K562 (cell line): Measurements from ENCODE around the gene FAM227A. TPM values are rescaled to one million over a fixed set of nuclear protein-coding genes. Genes with fewer than 3 reads are reported as not detected.

ENCODE experiments used
- ATAC-seq: fragments of 200-7000 bp; cut with Tn5 transposase; 3 replicates; pipeline ENCODE4 v1.9.1; 2020; ENCODE audit warnings: moderate library complexity
- BruUV-seq: library from RNA; stranded (reverse); fragments of 400-500 nt; replicated peaks from 2 replicates; lab custom pipeline; 2021; lab: Mats Ljungman, UMichigan
- CTCF ChIA-PET: fragments of 300-600 bp; formaldehyde crosslinking; extraction: SDS; loops from one replicate; lab custom pipeline; 2021; ENCODE audit warnings: low intra/inter-chr PET ratio; lab: Yijun Ruan, JAX
- POLR2A ChIA-PET: fragments of 300-600, 350-650 bp; sonication (Branson Sonifier 250); formaldehyde crosslinking; extraction: SDS; loops from one replicate; lab custom pipeline; 2021; ENCODE audit warnings: antibody characterized with exemption, inconsistent platforms; lab: Yijun Ruan, JAX
- DNase-seq, 4 experiments: peaks; one replicate each; pipeline versions ENCODE4 v3.0.0 to v3.0.0-alpha.2; 2011 to 2018; ENCODE audit warnings: low spot score in 3 of 4, mixed read lengths in 3 of 4; ENCODE audit errors: extremely low read depth in 1 of 4
- FAIRE-seq: peaks from 2 replicates; lab custom pipeline; 2011; peaks lifted over from hg19 to GRCh38; lab: Jason Lieb, UNC
- H2AFZ ChIP-seq: 2 replicates; pipeline ENCODE4 v1.6.0; 2011; ENCODE audit warnings: low read depth, low read length, control low read depth, inconsistent platforms
- H3K27ac ChIP-seq: fragments of 200-600 bp; 3 replicates; pipeline ENCODE4 v1.8.0; 2011; ENCODE audit warnings: low read depth, mild to moderate bottlenecking, control low read depth, inconsistent platforms, low read length, moderate library complexity, mixed read lengths; ENCODE audit errors: extremely low read depth
- H3K27me3 ChIP-seq, 2 experiments: fragments of 300-600 bp in 1 of 2; 2 replicates in 1 of 2; 3 replicates in 1 of 2; pipeline versions ENCODE4 v1.6.0 to v1.8.0; 2011; ENCODE audit warnings: inconsistent platforms in 2 of 2, low read length in 2 of 2, mild to moderate bottlenecking in 1 of 2, mixed read lengths in 1 of 2, moderate library complexity in 1 of 2; ENCODE audit not compliant: control insufficient read depth in 2 of 2, insufficient read depth in 2 of 2
- H3K36me3 ChIP-seq: fragments of 300-600 bp; 3 replicates; pipeline ENCODE4 v1.8.0; 2011; ENCODE audit warnings: mild to moderate bottlenecking, low read length, inconsistent platforms; ENCODE audit not compliant: control insufficient read depth, insufficient read depth
- H3K4me1 ChIP-seq, 2 experiments: fragments of 200-600 bp in 1 of 2; replicated peaks in 1 of 2; 2 replicates in 1 of 2; 3 replicates in 1 of 2; pipeline versions ENCODE4 v1.5.1 to v1.8.0; 2011; ENCODE audit warnings: inconsistent platforms in 2 of 2, low read length in 2 of 2, mild to moderate bottlenecking in 1 of 2, mixed read lengths in 1 of 2, moderate library complexity in 1 of 2; ENCODE audit not compliant: control insufficient read depth in 2 of 2, insufficient read depth in 2 of 2
- H3K4me2 ChIP-seq: 2 replicates; pipeline ENCODE4 v1.6.1; 2011; ENCODE audit warnings: low read length, control low read depth, inconsistent platforms, mixed read lengths; ENCODE audit not compliant: insufficient read depth
- H3K4me3 ChIP-seq: fragments of 200-600 bp; sonication (generic), shearing (Covaris generic); 2 replicates; pipeline ENCODE4 v1.5.1; 2016; ENCODE audit warnings: control low read depth, inconsistent platforms
- H3K79me2 ChIP-seq: fragments of 200-600 bp; 3 replicates; pipeline ENCODE4 v1.8.0; 2011; ENCODE audit warnings: low read length, inconsistent platforms; ENCODE audit not compliant: control insufficient read depth, insufficient read depth
- H3K9ac ChIP-seq, 2 experiments: 2 replicates each; pipeline versions ENCODE4 v1.6.0 to v1.6.1; 2011; ENCODE audit warnings: low read depth in 2 of 2, low read length in 2 of 2, control low read depth in 1 of 2, inconsistent platforms in 1 of 2, mild to moderate bottlenecking in 1 of 2, mixed read lengths in 1 of 2; ENCODE audit not compliant: insufficient read depth in 1 of 2
- H3K9me1 ChIP-seq: one replicate; pipeline ENCODE4 v1.6.0; 2011; ENCODE audit warnings: inconsistent platforms, mild to moderate bottlenecking, low read length, moderate library complexity; ENCODE audit not compliant: control insufficient read depth, insufficient read depth
- H3K9me3 ChIP-seq: replicated peaks from 2 replicates; pipeline ENCODE4 v1.5.1; 2011; ENCODE audit warnings: low read depth, low read length, inconsistent platforms; ENCODE audit not compliant: control insufficient read depth, insufficient read depth
- H4K20me1 ChIP-seq: replicated peaks from 2 replicates; pipeline ENCODE4 v1.6.1; 2011; ENCODE audit warnings: low read length, inconsistent platforms, mixed read lengths; ENCODE audit not compliant: control insufficient read depth, insufficient read depth
- HDGF ChIP-seq: fragments of 450-650 bp; IDR thresholded peaks from 2 replicates; pipeline ENCODE4 v1.6.1; 2016
- MCM7 ChIP-seq, 2 experiments: fragments of 450-650 bp; IDR thresholded peaks; 2 replicates each; pipeline ENCODE4 v1.6.1; 2016 to 2018
- SIRT6 ChIP-seq: IDR thresholded peaks from one replicate; pipeline ENCODE4 v1.6.1; 2012; ENCODE audit warnings: low read depth, mild to moderate bottlenecking, control low read depth, inconsistent platforms, low read length, moderate library complexity
- SMARCB1 ChIP-seq: IDR thresholded peaks from 2 replicates; pipeline ENCODE4 v1.6.1; 2011; ENCODE audit warnings: improper control_type of control experiment, low read depth; ENCODE audit not compliant: insufficient read length
- STAG1 ChIP-seq: sonication (generic); formaldehyde crosslinking; IDR thresholded peaks from 2 replicates; pipeline ENCODE4 v1.5.0; 2020; ENCODE audit warnings: missing genetic modification reagents, borderline replicate concordance
- TCF7 ChIP-seq: sonication (generic); IDR thresholded peaks from 2 replicates; pipeline ENCODE4 v1.6.1; 2016; ENCODE audit warnings: antibody characterized with exemption, borderline replicate concordance
- YY1 ChIP-seq, 3 experiments: IDR thresholded peaks; 2 replicates each; pipeline ENCODE4 v1.6.1; 2011; ENCODE audit warnings: low read length in 2 of 3, mild to moderate bottlenecking in 2 of 3, moderate library complexity in 2 of 3, borderline replicate concordance in 1 of 3, control low read depth in 1 of 3, low read depth in 1 of 3; ENCODE audit not compliant: insufficient read depth in 3 of 3, insufficient replicate concordance in 2 of 3, control insufficient read depth in 1 of 3, insufficient read length in 1 of 3; ENCODE audit errors: extremely low read depth in 1 of 3
- ZBTB17 ChIP-seq: fragments of 450-650 bp; formaldehyde crosslinking; IDR thresholded peaks from 2 replicates; pipeline ENCODE4 v1.4.0; 2020; ENCODE audit warnings: mild to moderate bottlenecking
- ZNF121 ChIP-seq: sonication (generic); formaldehyde crosslinking; conservative IDR thresholded peaks from 2 replicates; pipeline ENCODE4 v1.8.0; 2022; ENCODE audit warnings: missing genetic modification reagents
- ZNF354B ChIP-seq: fragments of 250-450 bp; sonication (Bioruptor Pico); IDR thresholded peaks from 2 replicates; pipeline ENCODE4 v1.4.0; 2020
- WGBS: fragments of 100-300 bp; shearing (Covaris generic); methylation state at CpG from one replicate; pipeline ENCODE4 v1.1.6; 2016; ENCODE audit warnings: low coverage, mixed read lengths; ENCODE audit not compliant: insufficient coverage; ENCODE audit errors: missing lambda C conversion rate; 5-methylcytosine and 5-hydroxymethylcytosine counted together
- in situ Hi-C: fragments of 300-500 bp; cut with MboI; formaldehyde crosslinking; loops from 4 replicates; pipeline ENCODE4 v1.15.0; 2018; ENCODE audit warnings: inconsistent platforms, mixed read lengths
- intact Hi-C: fragments of 100-400 bp; cut with micrococcal nuclease; formaldehyde crosslinking; loops from 2 replicates; pipeline ENCODE4 v1.14.2; 2022
- polyA plus RNA-seq, 8 experiments: library from polyadenylated mRNA; depleted of rRNA in 4 of 8; stranded (reverse) in 5 of 8; unstranded in 3 of 8; fragments of >200 nt; fragmentation: Nextera tagmentation in 2 of 8; fragmentation: Illumina TruSeq in 1 of 8; extraction: Ambion mirVana in 2 of 8; extraction: Trizol in 1 of 8; gene quantifications; 2 replicates each; pipeline versions ENCODE4 v1.2.1 to v1.2.3, GENCODE V29; 2011 to 2014; ENCODE audit warnings: inconsistent platforms in 1 of 8, missing spikeins in 1 of 8
- total RNA-seq, 7 experiments: library from RNA; depleted of rRNA in 6 of 7; stranded (reverse); fragments of >200 nt in 6 of 7; fragmentation: Illumina TruSeq in 2 of 7; extraction: Trizol in 2 of 7; gene quantifications; 2 replicates each; pipeline versions ENCODE4 v1.2.1 to v1.2.3, GENCODE V29; 2011 to 2021; ENCODE audit warnings: low replicate concordance in 1 of 7
- TF ChIP-seq, protein P1 (sequence below): fragments of 450-650 bp; IDR thresholded peaks from 2 replicates; pipeline ENCODE4 v1.6.1; 2017; ENCODE audit warnings: antibody characterized with exemption, mild to moderate bottlenecking
- TF ChIP-seq, protein P2 (sequence below): fragments of 450-650 bp; conservative IDR thresholded peaks from 2 replicates; pipeline ENCODE4 v1.6.1; 2016; ENCODE audit warnings: missing genetic modification characterization, low read depth, mild to moderate bottlenecking, missing compliant biosample characterization, moderate library complexity

FAM227A gene
- total and polyA plus RNA-seq, 9 of the 15 experiments (the other 6 are each of a cell fraction or from before 2014, with no cell fraction given) = 0.10 to 2.2 (median 0.83) TPM

DNA sequence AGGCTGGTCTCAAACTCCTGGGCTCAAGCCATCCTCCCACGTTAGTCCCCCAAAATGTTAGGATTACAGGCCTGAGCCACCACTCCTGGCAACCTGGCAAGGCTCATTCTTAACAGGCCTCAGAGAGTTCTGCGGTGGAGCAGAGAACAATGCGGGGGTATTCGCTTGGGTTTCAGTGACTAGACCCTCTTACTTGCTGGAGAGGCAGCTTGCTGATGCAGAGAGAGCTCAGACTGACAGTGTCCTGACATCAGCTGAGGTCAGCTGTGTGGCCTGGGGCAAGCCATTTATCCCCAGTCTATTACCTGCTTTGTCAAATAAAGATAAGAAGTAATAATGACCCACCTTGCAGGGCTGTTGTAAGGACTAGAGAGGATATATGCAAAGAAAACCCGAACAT is 46.0 kb downstream of the FAM227A start:
- no peak overlapping the region for H3K4me2 ChIP-seq
- no peaks in the 10 kb centered on the region for H3K27me3 ChIP-seq
- in situ Hi-C loops = no loop called here
- peaks cover 0 to 3% of the 10 kb centered on the region in 2 experiments; a peak in 1 of 5 replicates for H3K4me1 ChIP-seq
- no peaks in the 10 kb centered on the region for H3K79me2 ChIP-seq
- no peak overlapping the region for H3K27ac ChIP-seq
- DNase-seq (no peak), ATAC-seq (no peak), FAIRE-seq (no peak)
- intact Hi-C loops = no loop called here
- no peak overlapping the region for H3K4me3 ChIP-seq
- ChIA-PET CTCF (no interaction called here), POLR2A (no interaction called here)
- no peak overlapping the region for H2AFZ ChIP-seq
- H4K20me1 ChIP-seq = no peaks in the 10 kb centered on the region
- H3K9me1 ChIP-seq = no peaks in the 10 kb centered on the region
- no TSS peak for BruUV-seq
- no peak for TF ChIP-seq ZBTB17 (CRISPR knock-in tag)
- no peak for TF ChIP-seq YY1 (IDR thresholded peaks at IDR 0.05; ENCODE audit: borderline replicate concordance in 1 of 3, control insufficient read depth in 1 of 3, extremely low read depth in 1 of 3, insufficient read depth in 3 of 3, insufficient read length in 1 of 3, insufficient replicate concordance in 2 of 3, low read depth in 1 of 3, low read length in 2 of 3)
- TF ChIP-seq, protein P1, sequence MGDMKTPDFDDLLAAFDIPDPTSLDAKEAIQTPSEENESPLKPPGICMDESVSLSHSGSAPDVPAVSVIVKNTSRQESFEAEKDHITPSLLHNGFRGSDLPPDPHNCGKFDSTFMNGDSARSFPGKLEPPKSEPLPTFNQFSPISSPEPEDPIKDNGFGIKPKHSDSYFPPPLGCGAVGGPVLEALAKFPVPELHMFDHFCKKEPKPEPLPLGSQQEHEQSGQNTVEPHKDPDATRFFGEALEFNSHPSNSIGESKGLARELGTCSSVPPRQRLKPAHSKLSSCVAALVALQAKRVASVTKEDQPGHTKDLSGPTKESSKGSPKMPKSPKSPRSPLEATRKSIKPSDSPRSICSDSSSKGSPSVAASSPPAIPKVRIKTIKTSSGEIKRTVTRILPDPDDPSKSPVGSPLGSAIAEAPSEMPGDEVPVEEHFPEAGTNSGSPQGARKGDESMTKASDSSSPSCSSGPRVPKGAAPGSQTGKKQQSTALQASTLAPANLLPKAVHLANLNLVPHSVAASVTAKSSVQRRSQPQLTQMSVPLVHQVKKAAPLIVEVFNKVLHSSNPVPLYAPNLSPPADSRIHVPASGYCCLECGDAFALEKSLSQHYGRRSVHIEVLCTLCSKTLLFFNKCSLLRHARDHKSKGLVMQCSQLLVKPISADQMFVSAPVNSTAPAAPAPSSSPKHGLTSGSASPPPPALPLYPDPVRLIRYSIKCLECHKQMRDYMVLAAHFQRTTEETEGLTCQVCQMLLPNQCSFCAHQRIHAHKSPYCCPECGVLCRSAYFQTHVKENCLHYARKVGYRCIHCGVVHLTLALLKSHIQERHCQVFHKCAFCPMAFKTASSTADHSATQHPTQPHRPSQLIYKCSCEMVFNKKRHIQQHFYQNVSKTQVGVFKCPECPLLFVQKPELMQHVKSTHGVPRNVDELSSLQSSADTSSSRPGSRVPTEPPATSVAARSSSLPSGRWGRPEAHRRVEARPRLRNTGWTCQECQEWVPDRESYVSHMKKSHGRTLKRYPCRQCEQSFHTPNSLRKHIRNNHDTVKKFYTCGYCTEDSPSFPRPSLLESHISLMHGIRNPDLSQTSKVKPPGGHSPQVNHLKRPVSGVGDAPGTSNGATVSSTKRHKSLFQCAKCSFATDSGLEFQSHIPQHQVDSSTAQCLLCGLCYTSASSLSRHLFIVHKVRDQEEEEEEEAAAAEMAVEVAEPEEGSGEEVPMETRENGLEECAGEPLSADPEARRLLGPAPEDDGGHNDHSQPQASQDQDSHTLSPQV = no peak
- no peak for TF ChIP-seq MCM7 (IDR thresholded peaks at IDR 0.05)
- no peak for TF ChIP-seq SIRT6
- TF ChIP-seq ZNF354B (CRISPR knock-in tag) = no peak
- TF ChIP-seq, protein P2, sequence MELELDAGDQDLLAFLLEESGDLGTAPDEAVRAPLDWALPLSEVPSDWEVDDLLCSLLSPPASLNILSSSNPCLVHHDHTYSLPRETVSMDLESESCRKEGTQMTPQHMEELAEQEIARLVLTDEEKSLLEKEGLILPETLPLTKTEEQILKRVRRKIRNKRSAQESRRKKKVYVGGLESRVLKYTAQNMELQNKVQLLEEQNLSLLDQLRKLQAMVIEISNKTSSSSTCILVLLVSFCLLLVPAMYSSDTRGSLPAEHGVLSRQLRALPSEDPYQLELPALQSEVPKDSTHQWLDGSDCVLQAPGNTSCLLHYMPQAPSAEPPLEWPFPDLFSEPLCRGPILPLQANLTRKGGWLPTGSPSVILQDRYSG (tag) = no peak
- TF ChIP-seq SMARCB1 = no peak
- no peak for TF ChIP-seq TCF7
- no peak for TF ChIP-seq STAG1 (CRISPR knock-in tag)
- no peak for TF ChIP-seq ZNF121 (CRISPR knock-in tag)
- TF ChIP-seq HDGF = no peak
- H3K9me3 ChIP-seq = no peaks in the 10 kb centered on the region
- no peaks in the 10 kb centered on the region for H3K36me3 ChIP-seq
- WGBS = 34% methylated on average over 5 of the region's 5 CpGs
- no peak overlapping the region; a peak in 1 of 4 replicates for H3K9ac ChIP-seq
